ENCODE measurements around the gene OPA1.

- no peak for TF ChIP-seq POLR2A (IDR thresholded peaks at IDR 0.05)
- no peak for TF ChIP-seq CTCF (IDR thresholded peaks at IDR 0.05)
These were observed 115.3 kb downstream of the OPA1 start for GRCh38 chr3:193708270-193708669.
